ENCODE measurements around the gene FEN1.

DNA sequence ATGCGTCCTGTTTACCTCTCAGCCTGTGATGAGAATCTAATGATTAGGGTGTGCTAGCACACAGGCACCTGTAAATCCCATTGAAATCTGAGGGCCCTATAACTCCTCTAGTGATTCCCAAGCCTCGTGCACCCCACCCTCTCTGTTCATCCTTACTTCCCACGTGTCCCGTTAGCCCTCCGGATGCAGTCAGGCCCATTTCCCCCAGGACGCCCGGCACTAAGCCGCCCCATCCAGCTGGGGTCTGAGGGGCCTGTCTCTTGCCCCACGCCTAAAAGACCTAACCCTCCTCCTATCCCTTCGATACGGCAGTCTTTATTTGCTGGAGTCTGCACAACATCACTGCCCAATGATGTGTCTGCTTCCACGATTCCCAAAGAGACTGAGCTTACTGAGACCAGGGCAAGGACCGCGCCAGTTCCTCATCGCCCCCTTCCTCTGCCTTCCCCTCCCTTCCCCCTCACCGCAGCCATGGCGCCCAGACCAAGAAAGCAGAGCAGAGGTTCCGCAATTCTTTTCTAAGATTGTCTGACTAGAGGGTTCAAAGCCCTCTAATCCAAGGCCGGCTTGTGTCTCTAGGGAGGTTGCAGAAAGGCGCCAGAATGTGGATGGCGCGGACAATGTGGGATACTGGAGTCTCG, 34.3 kb downstream of the FEN1 start:
- TF ChIP-seq CTCF (IDR thresholded peaks at IDR 0.05) (no peak), POLR2A (IDR thresholded peaks at IDR 0.05) (no peak)

Data from body of pancreas (tissue), 4 donors.